GM18507 (cell line): ENCODE data around the gene AFTPH.

Experiments
- DNase-seq: peaks from one replicate; pipeline ENCODE4 v3.0.0; 2011; ENCODE audit warnings: low read depth; ENCODE audit not compliant: insufficient read length; ENCODE audit errors: extremely low spot score
- FAIRE-seq: peaks from 2 replicates; lab custom pipeline; 2011; peaks lifted over from hg19 to GRCh38; lab: Jason Lieb, UNC

Gene AFTPH

GRCh38 chr2:64605991-64606478 lies 81.9 kb downstream of the AFTPH start:
- FAIRE-seq (no peak), DNase-seq (no peak)

- FAIRE-seq (peak; percentile 95), DNase-seq (peak; percentile 87)
These were observed 82.6 kb downstream of the AFTPH start for GRCh38 chr2:64606479-64607363.

- DNase-seq (no peak), FAIRE-seq (no peak)
These were observed 83.5 kb downstream of the AFTPH start for GRCh38 chr2:64607381-64608304.

GRCh38 chr2:64608867-64609226 lies 84.7 kb downstream of the AFTPH start:
- DNase-seq, result no peak
- no peak for FAIRE-seq

GRCh38 chr2:64609227-64609941 lies 85.3 kb downstream of the AFTPH start:
- peak; percentile 59 for FAIRE-seq
- DNase-seq, result peak; percentile 77

- DNase-seq (no peak), FAIRE-seq (no peak)
These were observed 85.8 kb downstream of the AFTPH start for GRCh38 chr2:64609942-64610281.

- FAIRE-seq (no peak), DNase-seq (no peak)
These were observed 86.3 kb downstream of the AFTPH start for GRCh38 chr2:64610316-64610855.

GRCh38 chr2:64612575-64613195 lies 88.6 kb downstream of the AFTPH start:
- FAIRE-seq, result no peak
- DNase-seq, result no peak

GRCh38 chr2:64613276-64613675 lies 89.1 kb downstream of the AFTPH start:
- FAIRE-seq (no peak), DNase-seq (no peak)

- no peak for DNase-seq
- no peak for FAIRE-seq
These were observed 91.2 kb downstream of the AFTPH start for GRCh38 chr2:64615192-64615763.

- DNase-seq (no peak), FAIRE-seq (no peak)
These were observed 91.9 kb downstream of the AFTPH start for GRCh38 chr2:64615844-64616536.

GRCh38 chr2:64617631-64618151 lies 93.6 kb downstream of the AFTPH start:
- DNase-seq (no peak), FAIRE-seq (no peak)

GRCh38 chr2:64620661-64621060 lies 96.5 kb downstream of the AFTPH start:
- DNase-seq (no peak), FAIRE-seq (no peak)

GRCh38 chr2:64622443-64623241 lies 98.5 kb downstream of the AFTPH start:
- FAIRE-seq (no peak), DNase-seq (no peak)

GRCh38 chr2:64623242-64623850 lies 99.2 kb downstream of the AFTPH start:
- FAIRE-seq, result no peak
- no peak for DNase-seq

GRCh38 chr2:64624108-64624610 lies 100.0 kb downstream of the AFTPH start:
- DNase-seq, result no peak
- no peak for FAIRE-seq

- FAIRE-seq (no peak), DNase-seq (no peak)
These were observed 100.7 kb downstream of the AFTPH start for GRCh38 chr2:64624862-64625261.
